ENCODE measurements around the gene IFNAR2. TPM values are rescaled to one million over a fixed set of nuclear protein-coding genes. Genes with fewer than 3 reads are reported as not detected.

Gene IFNAR2
- total and polyA plus RNA-seq, 2 experiments from 2014 or later = 16.8 to 18.2 TPM

DNA sequence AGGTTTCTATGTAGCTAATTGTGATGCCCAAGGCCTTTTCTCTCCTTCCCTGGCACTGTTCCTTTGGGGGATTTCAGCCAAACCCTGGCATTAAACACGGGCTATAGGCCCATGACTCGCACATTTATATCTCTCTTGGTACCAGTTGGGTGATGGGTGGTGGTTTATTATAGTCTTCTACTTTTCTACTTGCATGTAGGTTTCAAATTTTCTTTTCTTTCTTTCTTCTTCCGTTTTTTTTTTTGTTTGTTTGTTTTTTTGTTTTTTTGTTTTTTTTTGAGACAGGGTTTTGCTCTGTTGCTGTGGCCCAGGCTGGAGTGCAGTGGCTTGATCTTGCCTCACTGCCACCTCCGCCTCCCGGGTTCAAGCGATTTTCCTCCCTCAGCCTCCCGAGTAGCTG lies 37.5 kb downstream of the IFNAR2 start (continued):
- TF ChIP-seq, protein P1, sequence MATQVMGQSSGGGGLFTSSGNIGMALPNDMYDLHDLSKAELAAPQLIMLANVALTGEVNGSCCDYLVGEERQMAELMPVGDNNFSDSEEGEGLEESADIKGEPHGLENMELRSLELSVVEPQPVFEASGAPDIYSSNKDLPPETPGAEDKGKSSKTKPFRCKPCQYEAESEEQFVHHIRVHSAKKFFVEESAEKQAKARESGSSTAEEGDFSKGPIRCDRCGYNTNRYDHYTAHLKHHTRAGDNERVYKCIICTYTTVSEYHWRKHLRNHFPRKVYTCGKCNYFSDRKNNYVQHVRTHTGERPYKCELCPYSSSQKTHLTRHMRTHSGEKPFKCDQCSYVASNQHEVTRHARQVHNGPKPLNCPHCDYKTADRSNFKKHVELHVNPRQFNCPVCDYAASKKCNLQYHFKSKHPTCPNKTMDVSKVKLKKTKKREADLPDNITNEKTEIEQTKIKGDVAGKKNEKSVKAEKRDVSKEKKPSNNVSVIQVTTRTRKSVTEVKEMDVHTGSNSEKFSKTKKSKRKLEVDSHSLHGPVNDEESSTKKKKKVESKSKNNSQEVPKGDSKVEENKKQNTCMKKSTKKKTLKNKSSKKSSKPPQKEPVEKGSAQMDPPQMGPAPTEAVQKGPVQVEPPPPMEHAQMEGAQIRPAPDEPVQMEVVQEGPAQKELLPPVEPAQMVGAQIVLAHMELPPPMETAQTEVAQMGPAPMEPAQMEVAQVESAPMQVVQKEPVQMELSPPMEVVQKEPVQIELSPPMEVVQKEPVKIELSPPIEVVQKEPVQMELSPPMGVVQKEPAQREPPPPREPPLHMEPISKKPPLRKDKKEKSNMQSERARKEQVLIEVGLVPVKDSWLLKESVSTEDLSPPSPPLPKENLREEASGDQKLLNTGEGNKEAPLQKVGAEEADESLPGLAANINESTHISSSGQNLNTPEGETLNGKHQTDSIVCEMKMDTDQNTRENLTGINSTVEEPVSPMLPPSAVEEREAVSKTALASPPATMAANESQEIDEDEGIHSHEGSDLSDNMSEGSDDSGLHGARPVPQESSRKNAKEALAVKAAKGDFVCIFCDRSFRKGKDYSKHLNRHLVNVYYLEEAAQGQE (IDR thresholded peaks at IDR 0.05; ENCODE audit: unreplicated experiment) = no peak
- TF ChIP-seq, protein P2, sequence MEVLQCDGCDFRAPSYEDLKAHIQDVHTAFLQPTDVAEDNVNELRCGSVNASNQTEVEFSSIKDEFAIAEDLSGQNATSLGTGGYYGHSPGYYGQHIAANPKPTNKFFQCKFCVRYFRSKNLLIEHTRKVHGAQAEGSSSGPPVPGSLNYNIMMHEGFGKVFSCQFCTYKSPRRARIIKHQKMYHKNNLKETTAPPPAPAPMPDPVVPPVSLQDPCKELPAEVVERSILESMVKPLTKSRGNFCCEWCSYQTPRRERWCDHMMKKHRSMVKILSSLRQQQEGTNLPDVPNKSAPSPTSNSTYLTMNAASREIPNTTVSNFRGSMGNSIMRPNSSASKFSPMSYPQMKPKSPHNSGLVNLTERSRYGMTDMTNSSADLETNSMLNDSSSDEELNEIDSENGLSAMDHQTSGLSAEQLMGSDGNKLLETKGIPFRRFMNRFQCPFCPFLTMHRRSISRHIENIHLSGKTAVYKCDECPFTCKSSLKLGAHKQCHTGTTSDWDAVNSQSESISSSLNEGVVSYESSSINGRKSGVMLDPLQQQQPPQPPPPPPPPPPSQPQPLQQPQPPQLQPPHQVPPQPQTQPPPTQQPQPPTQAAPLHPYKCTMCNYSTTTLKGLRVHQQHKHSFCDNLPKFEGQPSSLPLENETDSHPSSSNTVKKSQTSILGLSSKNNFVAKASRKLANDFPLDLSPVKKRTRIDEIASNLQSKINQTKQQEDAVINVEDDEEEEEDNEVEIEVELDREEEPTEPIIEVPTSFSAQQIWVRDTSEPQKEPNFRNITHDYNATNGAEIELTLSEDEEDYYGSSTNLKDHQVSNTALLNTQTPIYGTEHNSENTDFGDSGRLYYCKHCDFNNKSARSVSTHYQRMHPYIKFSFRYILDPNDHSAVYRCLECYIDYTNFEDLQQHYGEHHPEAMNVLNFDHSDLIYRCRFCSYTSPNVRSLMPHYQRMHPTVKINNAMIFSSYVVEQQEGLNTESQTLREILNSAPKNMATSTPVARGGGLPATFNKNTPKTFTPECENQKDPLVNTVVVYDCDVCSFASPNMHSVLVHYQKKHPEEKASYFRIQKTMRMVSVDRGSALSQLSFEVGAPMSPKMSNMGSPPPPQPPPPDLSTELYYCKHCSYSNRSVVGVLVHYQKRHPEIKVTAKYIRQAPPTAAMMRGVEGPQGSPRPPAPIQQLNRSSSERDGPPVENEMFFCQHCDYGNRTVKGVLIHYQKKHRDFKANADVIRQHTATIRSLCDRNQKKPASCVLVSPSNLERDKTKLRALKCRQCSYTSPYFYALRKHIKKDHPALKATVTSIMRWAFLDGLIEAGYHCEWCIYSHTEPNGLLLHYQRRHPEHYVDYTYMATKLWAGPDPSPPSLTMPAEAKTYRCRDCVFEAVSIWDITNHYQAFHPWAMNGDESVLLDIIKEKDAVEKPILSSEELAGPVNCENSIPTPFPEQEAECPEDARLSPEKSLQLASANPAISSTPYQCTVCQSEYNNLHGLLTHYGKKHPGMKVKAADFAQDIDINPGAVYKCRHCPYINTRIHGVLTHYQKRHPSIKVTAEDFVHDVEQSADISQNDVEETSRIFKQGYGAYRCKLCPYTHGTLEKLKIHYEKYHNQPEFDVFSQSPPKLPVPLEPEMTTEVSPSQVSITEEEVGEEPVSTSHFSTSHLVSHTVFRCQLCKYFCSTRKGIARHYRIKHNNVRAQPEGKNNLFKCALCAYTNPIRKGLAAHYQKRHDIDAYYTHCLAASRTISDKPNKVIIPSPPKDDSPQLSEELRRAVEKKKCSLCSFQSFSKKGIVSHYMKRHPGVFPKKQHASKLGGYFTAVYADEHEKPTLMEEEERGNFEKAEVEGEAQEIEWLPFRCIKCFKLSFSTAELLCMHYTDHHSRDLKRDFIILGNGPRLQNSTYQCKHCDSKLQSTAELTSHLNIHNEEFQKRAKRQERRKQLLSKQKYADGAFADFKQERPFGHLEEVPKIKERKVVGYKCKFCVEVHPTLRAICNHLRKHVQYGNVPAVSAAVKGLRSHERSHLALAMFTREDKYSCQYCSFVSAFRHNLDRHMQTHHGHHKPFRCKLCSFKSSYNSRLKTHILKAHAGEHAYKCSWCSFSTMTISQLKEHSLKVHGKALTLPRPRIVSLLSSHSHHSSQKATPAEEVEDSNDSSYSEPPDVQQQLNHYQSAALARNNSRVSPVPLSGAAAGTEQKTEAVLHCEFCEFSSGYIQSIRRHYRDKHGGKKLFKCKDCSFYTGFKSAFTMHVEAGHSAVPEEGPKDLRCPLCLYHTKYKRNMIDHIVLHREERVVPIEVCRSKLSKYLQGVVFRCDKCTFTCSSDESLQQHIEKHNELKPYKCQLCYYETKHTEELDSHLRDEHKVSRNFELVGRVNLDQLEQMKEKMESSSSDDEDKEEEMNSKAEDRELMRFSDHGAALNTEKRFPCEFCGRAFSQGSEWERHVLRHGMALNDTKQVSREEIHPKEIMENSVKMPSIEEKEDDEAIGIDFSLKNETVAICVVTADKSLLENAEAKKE (CRISPR knock-in tag; IDR thresholded peaks at IDR 0.05) = no peak
- TF ChIP-seq EZH2phosphoT487 (IDR thresholded peaks at IDR 0.05; ENCODE audit: unreplicated experiment) = no peak
- no peak for TF ChIP-seq POLR2AphosphoS5 (IDR thresholded peaks at IDR 0.05; ENCODE audit: low read depth)

DNA sequence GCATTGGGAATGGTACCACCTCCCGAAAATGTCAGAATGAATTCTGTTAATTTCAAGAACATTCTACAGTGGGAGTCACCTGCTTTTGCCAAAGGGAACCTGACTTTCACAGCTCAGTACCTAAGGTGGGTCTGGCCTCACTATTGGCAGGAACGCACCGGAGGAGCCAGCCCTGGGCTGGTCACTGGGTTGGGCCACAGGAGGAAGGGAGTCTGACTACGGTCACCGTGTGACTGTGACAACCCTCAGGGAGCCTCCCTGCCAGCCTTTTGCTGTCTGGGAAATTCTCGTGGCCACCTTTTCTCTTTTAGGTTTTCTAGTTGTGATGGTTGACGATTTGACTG lies 38.6 kb downstream of the IFNAR2 start:
- H3K27me3 Mint-ChIP-seq (ENCODE audit: insufficient read depth, low read depth, poor library complexity) = peaks cover 19% of the 10 kb centered on the region
- H4K20me1 ChIP-seq (replicated peaks; ENCODE audit: insufficient read depth) = no peaks in the 10 kb centered on the region; the same call in 1 of the 2 replicates
- H3K27ac ChIP-seq (ENCODE audit: low read depth) = no peak overlapping the region
- H3K9me2 ChIP-seq (ENCODE audit: insufficient read depth) = no peaks in the 10 kb centered on the region
- no peak for ATAC-seq
- no peak overlapping the region for H3K4me2 ChIP-seq
- H3K79me2 ChIP-seq (replicated peaks; ENCODE audit: insufficient read depth) = no peaks in the 10 kb centered on the region
- no peaks in the 10 kb centered on the region for H3K9me3 Mint-ChIP-seq
- H3K27me3 ChIP-seq (ENCODE audit: insufficient read depth) = no peaks in the 10 kb centered on the region
- H3K4me3 Mint-ChIP-seq = no peak overlapping the region
- H3K36me3 ChIP-seq (ENCODE audit: insufficient read depth) = no peaks in the 10 kb centered on the region
- no peak for DNase-seq (ENCODE audit: low spot score)
- H3K27ac Mint-ChIP-seq = no peak overlapping the region
- peaks cover 24% of the 10 kb centered on the region for H3K4me1 ChIP-seq (ENCODE audit: insufficient read depth)
- H3F3A ChIP-seq (replicated peaks; ENCODE audit: low read depth) = 0 out of 2 replicates have a peak, but pooled peaks cover 9% of the 10 kb centered on the region
- H3K36me3 Mint-ChIP-seq (ENCODE audit: low read depth) = no peaks in the 10 kb centered on the region; the same call in 2 of the 3 replicates
- H2AFZ ChIP-seq = no peak overlapping the region
- H3K4me1 Mint-ChIP-seq = peaks cover 24% of the 10 kb centered on the region
- no peak overlapping the region for H3K4me3 ChIP-seq
- TF ChIP-seq CREB1 (CRISPR knock-in tag; IDR thresholded peaks at IDR 0.05; ENCODE audit: low read depth) = no peak
- no peak for TF ChIP-seq JUNB (IDR thresholded peaks at IDR 0.05; ENCODE audit: unreplicated experiment)
- TF ChIP-seq, protein P3, sequence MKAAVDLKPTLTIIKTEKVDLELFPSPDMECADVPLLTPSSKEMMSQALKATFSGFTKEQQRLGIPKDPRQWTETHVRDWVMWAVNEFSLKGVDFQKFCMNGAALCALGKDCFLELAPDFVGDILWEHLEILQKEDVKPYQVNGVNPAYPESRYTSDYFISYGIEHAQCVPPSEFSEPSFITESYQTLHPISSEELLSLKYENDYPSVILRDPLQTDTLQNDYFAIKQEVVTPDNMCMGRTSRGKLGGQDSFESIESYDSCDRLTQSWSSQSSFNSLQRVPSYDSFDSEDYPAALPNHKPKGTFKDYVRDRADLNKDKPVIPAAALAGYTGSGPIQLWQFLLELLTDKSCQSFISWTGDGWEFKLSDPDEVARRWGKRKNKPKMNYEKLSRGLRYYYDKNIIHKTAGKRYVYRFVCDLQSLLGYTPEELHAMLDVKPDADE (IDR thresholded peaks at IDR 0.05) = no peak
- TF ChIP-seq, protein P1 (IDR thresholded peaks at IDR 0.05; ENCODE audit: unreplicated experiment) = no peak
- TF ChIP-seq ZNF331 (CRISPR knock-in tag; IDR thresholded peaks at IDR 0.05; ENCODE audit: low read depth) = no peak
- no peak for TF ChIP-seq NANOG (IDR thresholded peaks at IDR 0.05; ENCODE audit: borderline replicate concordance)
- no peak for TF ChIP-seq EZH2phosphoT487 (IDR thresholded peaks at IDR 0.05; ENCODE audit: unreplicated experiment)
- TF ChIP-seq EZH2 (IDR thresholded peaks at IDR 0.05; ENCODE audit: low read depth, unreplicated experiment) = no peak
